T-helper 22 cell (primary cell): ENCODE data around the gene HSF5.
"Not testable (repeated sequence)": the region's sequence is repeated elsewhere in the genome, so short reads cannot be mapped to it uniquely, and the experiment has no call there.

ENCODE experiments used
- DNase-seq: peaks from one replicate; pipeline ENCODE4 v3.0.0-alpha.2; 2020; ENCODE audit warnings: low read depth

The HSF5 gene

DNA sequence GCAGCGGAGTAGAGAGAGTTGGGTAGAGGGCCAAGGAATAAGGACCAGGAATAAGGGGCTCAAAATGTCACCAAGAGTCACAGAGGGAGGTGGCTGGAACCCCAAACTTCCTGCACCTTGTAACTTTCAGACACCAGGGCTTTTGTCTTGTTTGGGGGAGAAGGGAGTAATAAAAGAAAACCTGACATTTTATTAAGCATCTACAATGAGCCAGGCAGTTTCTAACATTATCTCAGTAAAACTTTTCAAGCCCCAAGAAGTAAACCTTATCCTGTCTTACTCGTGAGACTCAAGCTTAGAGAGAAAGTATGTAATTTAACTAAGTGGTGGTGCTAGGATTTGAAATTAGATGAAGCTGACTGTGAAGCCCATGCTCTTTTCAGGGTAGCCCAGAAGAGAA lies 27.1 kb upstream of the HSF5 start:
- no peak for DNase-seq

- DNase-seq, result no peak
Observed at GRCh38 chr17:58514770-58515157, 26.6 kb upstream of the HSF5 start.

GRCh38 chr17:58513965-58514769 lies 26.0 kb upstream of the HSF5 start, which contains the start of gene MTMR4:
Gene MTMR4 (minus strand): TSS chr17:58514638. CDS start chr17:58514407, 231 bp downstream.
- peak; percentile 72 for DNase-seq

- peak; percentile 13 for DNase-seq
Observed at GRCh38 chr17:58513267-58513964, 25.2 kb upstream of the HSF5 start.

DNA sequence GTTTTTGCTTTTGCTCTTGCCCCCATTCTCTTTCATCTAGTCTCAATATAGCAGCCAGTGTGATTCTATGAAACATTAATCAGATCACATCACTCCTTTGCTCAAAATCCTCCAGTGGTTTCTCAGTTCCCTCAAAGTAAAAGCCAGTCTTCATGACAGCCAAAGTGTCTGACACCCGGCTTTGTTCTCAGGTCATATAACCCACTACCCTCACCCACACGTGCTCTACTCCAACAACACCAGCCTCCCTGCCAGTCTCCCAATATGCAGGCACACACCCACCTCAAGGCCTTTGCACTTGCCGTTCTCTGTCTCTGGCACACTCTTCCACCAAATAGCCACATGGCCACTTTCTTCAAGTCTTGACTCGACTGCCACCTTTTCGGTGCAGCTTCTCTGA lies 21.9 kb upstream of the HSF5 start:
- no peak for DNase-seq

GRCh38 chr17:58508341-58509067 lies 20.3 kb upstream of the HSF5 start:
- no peak for DNase-seq

- no peak for DNase-seq
Observed at GRCh38 chr17:58507123-58507634, 19.0 kb upstream of the HSF5 start.

GRCh38 chr17:58506354-58507080 lies 18.3 kb upstream of the HSF5 start:
- DNase-seq, result no peak

DNA sequence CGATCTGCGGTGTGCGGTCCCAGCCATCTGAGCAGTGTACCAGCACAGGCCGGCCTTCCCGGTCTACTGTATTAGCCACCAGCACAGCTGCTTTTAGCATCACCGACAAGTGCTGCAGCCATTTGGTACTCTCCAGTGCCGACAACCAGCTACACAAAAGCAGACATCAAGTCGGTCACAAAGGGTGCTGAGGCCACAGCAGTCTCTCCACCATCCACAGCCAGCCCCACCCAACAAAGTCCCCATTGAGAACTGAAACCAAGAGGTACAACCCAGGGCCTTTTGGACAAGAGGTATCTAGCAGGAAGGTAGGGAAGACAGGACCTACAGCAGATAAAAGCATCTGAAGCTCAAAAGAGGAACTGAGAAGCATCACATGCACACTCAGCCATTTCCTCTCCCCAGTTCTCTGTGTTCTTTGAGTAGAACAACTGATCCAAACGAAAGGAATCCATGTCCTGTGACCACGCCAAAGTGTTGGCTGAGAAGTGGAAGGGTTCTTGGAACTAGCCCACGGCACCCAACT lies 16.7 kb upstream of the HSF5 start:
- DNase-seq, result no peak

GRCh38 chr17:58503866-58504265 lies 15.7 kb upstream of the HSF5 start:
- no peak for DNase-seq

DNA sequence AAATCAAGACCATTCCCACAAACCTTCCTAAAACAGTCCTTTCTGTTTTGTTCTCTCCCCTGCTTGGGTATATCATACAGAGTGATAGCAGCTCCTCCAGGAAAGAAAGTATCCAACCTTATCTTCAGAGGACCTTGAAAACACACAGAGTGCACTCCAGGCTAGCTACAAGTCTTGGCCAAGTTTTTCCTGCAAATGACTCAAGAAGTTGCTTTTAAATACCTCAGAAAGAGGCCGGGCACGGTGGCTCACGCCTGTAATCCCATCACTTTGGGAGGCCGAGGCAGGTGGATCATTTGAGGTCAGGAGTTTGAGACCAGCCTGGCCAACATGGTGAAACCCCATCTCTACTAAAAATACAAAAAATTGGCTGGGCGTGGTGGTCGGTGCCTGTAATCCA lies 14.9 kb upstream of the HSF5 start:
- DNase-seq, result not testable (repeated sequence)

GRCh38 chr17:58501451-58501850 lies 13.2 kb upstream of the HSF5 start:
- DNase-seq, result no peak

DNA sequence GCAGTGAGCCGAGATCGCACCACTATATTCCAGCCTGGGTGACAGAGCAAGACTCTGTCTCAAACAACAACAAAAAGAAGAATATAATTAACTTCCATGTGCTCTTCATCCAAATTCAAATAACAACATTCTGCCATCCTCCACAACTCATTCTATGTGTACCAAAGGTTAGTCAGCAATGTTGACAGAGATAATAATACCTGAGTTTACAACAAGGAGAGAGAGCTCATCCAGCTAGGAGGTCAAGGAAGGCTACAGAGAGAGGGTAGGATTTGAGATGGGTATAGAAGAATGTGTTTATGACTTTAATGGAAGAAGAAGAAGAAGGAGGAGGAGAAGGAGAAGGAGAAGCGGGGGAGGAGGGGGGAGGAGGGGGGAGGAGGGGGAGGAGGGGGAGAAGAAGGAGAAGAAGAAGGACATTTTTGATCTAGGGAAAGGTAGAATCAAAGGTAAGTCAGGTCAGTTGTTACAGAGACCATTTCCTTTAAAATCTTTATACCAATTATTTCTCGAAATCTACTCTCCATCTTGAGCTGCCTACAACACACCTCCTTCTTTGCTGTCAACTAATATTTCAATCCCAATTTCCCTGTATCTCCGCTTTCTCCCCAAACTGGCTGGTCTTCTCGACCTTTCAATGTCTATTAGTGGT lies 10.1 kb upstream of the HSF5 start:
- DNase-seq, result no peak

- DNase-seq, result no peak
Observed at GRCh38 chr17:58493506-58493905, 5.3 kb upstream of the HSF5 start.

- no peak for DNase-seq
Observed at GRCh38 chr17:58492238-58493121, 4.3 kb upstream of the HSF5 start.

DNA sequence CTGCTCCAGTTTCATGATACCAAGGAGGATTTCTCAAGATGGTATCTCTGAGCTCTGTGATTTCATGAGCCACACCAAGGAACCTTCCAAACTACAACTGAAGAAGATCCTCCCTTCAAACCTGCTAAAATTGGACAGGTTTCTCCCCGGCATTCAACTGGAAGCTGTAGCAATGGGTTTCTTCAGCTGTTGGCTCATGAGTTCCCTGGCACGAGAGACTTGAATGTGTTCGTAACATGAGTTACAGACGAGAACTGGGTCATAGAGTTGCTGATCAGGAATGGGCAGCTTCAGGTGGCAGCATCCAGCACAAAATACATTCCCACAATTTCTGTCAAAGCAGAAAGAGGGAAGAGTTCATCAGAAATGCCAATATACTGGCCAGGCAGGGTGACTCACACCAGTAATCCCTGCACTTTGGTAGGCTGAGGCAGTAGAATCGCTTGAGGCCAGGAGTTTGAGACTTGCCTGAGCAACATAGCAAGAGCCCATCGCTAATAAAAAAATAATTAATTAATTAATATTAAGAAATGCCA lies 3.4 kb upstream of the HSF5 start:
- DNase-seq, result no peak

DNA sequence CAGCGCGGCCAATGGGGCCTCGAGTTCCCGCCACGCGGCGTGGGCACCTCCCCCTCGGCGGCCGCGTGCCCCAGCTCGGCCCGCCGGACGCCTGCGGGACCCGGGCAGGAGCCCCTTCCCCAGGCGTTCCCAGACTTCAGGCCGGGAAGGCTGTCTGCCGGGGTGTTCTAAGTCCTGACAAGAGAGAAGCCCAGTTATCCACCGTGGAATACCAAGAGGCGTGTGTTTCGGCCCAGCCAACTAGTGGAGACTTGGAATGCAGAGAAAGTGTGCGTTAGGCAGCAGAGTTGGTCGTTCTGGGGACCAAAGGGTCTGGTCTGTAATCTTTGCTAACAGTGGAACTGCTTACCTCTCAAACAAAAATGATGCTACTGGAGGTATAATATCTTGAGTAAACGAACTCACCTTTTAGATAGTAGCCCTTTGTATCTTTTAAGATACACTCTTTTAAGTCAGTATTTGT lies 251 bp upstream of the HSF5 start:
- DNase-seq, result no peak

- no peak for DNase-seq
Observed at GRCh38 chr17:58484600-58484999, 3.6 kb downstream of the HSF5 start.

- not testable (repeated sequence) for DNase-seq
Observed at GRCh38 chr17:58481798-58482197, 6.4 kb downstream of the HSF5 start.

DNA sequence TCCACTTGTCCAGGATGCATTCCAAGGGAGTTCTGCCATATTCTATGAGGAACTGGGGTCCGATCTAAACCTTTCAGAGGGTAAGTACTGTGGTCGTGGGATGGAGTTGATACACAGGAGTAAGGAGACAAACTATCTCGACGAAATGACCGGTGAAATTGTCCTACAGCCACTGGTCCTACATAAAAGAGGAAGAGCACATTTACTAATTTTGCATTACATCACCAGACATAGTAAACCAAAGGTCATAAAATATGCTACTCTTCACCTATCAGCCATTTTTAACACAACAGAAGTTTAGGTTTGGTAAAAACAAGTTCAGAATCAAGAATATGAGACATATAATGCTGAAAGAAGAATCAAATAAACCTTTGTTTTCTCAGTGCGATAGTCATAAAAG lies 8.1 kb downstream of the HSF5 start:
- DNase-seq, result no peak
